Natural killer cell treated with Interleukin-12 subunit alpha and Interleukin-12 subunit beta and Interleukin-15 and Interleukin-18, amount 100 ng/mL, for 72 hours (primary cell): ENCODE data around the gene SCARB1. TPM values are rescaled to one million over a fixed set of nuclear protein-coding genes. Genes with fewer than 3 reads are reported as not detected.

ENCODE experiments used
- ATAC-seq, 2 donors: fragments of 150-1000 bp; cut with Tn5 transposase in 1 of 2; sonication (Bioruptor Pico), chemical (Tn5 transposase) in 1 of 2; 2 replicates each; pipeline ENCODE4 v1.10.0; 2021
- DNase-seq: peaks from one replicate; pipeline ENCODE4 v3.0.0; 2022; ENCODE audit warnings: low spot score
- H3K27ac Mint-ChIP-seq, 2 donors: 1 replicate in 1 of 2; 2 replicates in 1 of 2; pipeline ENCODE4 v1.8.0; 2022; ENCODE audit warnings: mixed read lengths in 2 of 2, mild to moderate bottlenecking in 1 of 2, moderate library complexity in 1 of 2
- H3K27me3 Mint-ChIP-seq, 2 donors: 1 replicate in 1 of 2; 2 replicates in 1 of 2; pipeline ENCODE4 v1.8.0; 2022; ENCODE audit warnings: mixed read lengths in 2 of 2
- H3K36me3 Mint-ChIP-seq: one replicate; pipeline ENCODE4 v1.8.0; 2022; ENCODE audit warnings: mixed read lengths
- H3K4me1 Mint-ChIP-seq, 2 donors: 1 replicate in 1 of 2; 2 replicates in 1 of 2; pipeline ENCODE4 v1.8.0; 2022; ENCODE audit warnings: low read depth in 2 of 2, mixed read lengths in 2 of 2, mild to moderate bottlenecking in 1 of 2
- H3K4me3 Mint-ChIP-seq: one replicate; pipeline ENCODE4 v1.8.0; 2022; ENCODE audit warnings: mixed read lengths
- H3K9me3 Mint-ChIP-seq: 2 replicates; pipeline ENCODE4 v1.8.0; 2022; ENCODE audit warnings: mixed read lengths
- total RNA-seq, 2 donors: library from RNA; stranded (reverse); gene quantifications; one replicate each; pipeline ENCODE4 v1.2.3, GENCODE V29; 2022

SCARB1 gene
- total RNA-seq, 2 donors from 2014 or later, result 10.0 to 45.6 TPM

DNA sequence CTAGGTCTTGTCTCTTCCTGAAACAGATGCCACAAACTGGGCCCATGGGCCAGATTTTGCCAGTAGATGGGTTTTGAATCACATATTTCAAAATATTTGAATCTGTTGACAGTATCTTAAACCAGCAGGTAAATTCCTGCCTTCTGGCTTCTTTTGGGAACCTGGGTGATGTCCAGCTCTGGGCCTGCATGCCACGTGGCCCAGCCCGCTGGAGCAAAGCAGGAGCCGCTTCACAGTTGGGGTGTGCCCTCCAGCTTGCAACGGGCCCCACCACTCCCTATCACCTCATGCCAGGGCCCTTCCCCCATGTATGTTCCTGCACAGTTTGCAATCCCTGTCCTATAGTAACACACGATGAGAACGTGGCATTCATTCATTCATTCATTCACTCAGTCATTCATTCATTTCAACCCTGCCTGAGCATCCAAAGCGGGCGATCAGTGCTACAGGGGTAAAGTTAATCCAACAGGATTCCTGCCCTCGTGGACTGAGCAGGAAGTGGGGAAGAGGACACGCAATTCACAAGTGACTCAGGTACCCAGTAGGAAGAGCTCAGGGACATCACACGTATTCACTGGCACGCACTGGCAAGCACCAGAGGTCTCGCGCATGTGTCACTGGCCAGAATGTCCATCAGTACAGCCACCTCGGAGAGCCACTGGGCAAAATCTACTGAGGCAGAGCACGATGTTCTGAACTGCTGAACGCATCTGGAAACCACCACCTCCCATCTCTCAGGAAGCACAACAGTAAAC is 27.8 kb downstream of the SCARB1 start:
- Mint-ChIP-seq H3K4me1 (no peaks in the 10 kb centered on the region), H3K4me3 (no peak overlapping the region), H3K27ac (no peak overlapping the region), H3K27me3 (peaks cover 0 to 2% of the 10 kb centered on the region in 2 donors), H3K36me3 (no peaks in the 10 kb centered on the region), H3K9me3 (no peaks in the 10 kb centered on the region)
- DNase-seq (no peak), ATAC-seq (peak in 1 of 2 donors; percentile 32)

DNA sequence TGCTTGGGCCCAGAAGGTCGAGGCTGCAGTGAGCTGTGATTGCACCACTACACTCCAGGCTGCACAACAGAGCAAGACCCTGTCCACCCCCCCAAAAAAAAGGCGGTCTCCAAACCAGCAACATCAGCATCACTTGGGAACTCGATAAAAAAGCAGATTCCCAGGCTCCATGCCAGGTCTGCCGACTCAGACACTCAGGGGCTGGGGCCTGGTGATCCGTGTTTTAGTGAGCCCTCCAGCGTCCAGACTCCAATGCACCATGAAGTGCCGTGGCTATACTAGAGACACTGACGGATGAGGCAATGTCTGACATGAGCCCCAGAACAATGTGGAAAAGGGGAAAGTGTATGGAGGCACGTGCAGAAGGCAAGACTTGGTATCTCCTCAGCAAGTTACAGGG is 28.8 kb downstream of the SCARB1 start:
- Mint-ChIP-seq H3K4me1 (peaks cover 0 to under 1% of the 10 kb centered on the region in 2 donors), H3K27me3 (peaks cover 0 to 2% of the 10 kb centered on the region in 2 donors), H3K36me3 (no peaks in the 10 kb centered on the region), H3K9me3 (no peaks in the 10 kb centered on the region), H3K27ac (no peak overlapping the region), H3K4me3 (no peak overlapping the region)
- ATAC-seq (no peak), DNase-seq (no peak)

DNA sequence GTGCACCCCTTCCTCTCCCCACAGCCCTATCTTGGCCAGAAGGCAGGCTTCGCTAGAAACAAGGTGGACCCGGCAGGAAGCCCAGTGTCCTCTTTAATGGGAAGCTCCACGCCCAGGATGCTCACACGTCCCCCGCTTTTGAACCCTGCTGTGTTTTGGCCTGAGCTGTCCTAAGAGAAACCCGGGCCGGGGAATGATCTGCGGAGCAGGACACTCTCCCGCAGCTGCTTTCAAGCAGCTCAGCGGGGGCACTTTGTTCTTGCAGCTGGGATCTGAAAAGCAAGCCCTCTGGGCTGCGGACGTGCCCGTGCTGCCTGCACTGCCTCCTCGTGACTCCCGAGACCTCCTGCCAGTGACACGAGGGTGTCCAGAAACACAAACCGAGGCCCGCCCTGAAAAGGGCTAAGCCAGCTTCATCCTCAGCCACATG is 30.0 kb downstream of the SCARB1 start:
- H3K27me3 Mint-ChIP-seq, result peaks cover 0 to 2% of the 10 kb centered on the region in 2 donors
- no peaks in the 10 kb centered on the region for H3K36me3 Mint-ChIP-seq
- DNase-seq (no peak), ATAC-seq (no peak)
- H3K27ac Mint-ChIP-seq, result no peak overlapping the region
- no peak overlapping the region for H3K4me3 Mint-ChIP-seq
- H3K9me3 Mint-ChIP-seq, result no peaks in the 10 kb centered on the region
- peaks cover 0 to 11% of the 10 kb centered on the region in 2 donors for H3K4me1 Mint-ChIP-seq

DNA sequence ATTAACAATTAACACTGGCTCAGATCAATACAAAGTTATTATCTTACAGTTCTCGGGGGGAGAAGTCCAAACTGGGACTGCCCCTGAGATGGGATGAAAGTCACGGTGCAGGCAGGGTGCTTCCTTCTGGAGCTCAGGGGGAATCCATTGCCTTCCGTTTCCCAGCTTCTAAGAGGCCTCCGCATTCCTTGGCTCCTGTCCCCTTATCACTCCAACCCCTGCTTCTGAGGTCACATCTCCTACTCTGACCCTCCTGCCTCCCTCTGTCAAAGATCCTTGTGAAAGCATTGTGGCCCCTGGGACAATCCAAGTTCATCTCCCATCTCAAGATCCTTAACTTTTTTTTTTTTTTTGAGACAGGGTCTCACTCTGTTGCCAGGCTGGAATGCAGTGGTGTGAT is 30.8 kb downstream of the SCARB1 start:
- DNase-seq, result no peak
- no peak overlapping the region for H3K27ac Mint-ChIP-seq
- peaks cover 0 to 18% of the 10 kb centered on the region in 2 donors for H3K4me1 Mint-ChIP-seq
- H3K4me3 Mint-ChIP-seq, result no peak overlapping the region
- no peaks in the 10 kb centered on the region for H3K9me3 Mint-ChIP-seq
- peaks cover 0 to 2% of the 10 kb centered on the region in 2 donors for H3K27me3 Mint-ChIP-seq
- no peaks in the 10 kb centered on the region for H3K36me3 Mint-ChIP-seq
- no peak for ATAC-seq

- Mint-ChIP-seq H3K4me1 (peaks cover 0 to 24% of the 10 kb centered on the region in 2 donors), H3K36me3 (no peaks in the 10 kb centered on the region), H3K4me3 (no peak overlapping the region), H3K27me3 (peaks cover 0 to 2% of the 10 kb centered on the region in 2 donors), H3K27ac (no peak overlapping the region), H3K9me3 (no peaks in the 10 kb centered on the region)
- ATAC-seq, result no peak
- no peak for DNase-seq
Measured at GRCh38 chr12:124831590-124831989, 32.1 kb downstream of the SCARB1 start.

DNA sequence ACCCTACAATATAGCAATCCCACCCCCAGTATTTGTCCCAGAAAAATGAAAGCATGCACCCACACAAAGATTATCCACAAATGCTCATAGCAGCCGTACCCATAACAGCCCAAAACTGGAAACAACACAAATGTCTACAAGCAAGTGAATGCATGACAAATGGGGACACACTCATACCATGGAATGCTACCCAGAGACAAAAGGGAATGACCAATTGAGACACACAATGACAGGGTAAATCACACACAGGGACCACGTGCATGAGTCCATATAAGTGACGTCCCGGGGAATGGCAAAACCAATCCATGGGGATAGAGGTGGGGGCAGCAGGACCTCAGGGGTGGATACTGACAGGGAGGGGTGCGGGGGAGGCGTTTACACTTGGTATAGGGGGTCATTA is 33.4 kb downstream of the SCARB1 start:
- DNase-seq (no peak), ATAC-seq (no peak)
- no peak overlapping the region for H3K27ac Mint-ChIP-seq
- H3K27me3 Mint-ChIP-seq, result peaks cover 0 to 2% of the 10 kb centered on the region in 2 donors
- no peaks in the 10 kb centered on the region for H3K9me3 Mint-ChIP-seq
- H3K36me3 Mint-ChIP-seq, result no peaks in the 10 kb centered on the region
- H3K4me3 Mint-ChIP-seq, result no peak overlapping the region
- peaks cover 0 to 24% of the 10 kb centered on the region in 2 donors for H3K4me1 Mint-ChIP-seq

DNA sequence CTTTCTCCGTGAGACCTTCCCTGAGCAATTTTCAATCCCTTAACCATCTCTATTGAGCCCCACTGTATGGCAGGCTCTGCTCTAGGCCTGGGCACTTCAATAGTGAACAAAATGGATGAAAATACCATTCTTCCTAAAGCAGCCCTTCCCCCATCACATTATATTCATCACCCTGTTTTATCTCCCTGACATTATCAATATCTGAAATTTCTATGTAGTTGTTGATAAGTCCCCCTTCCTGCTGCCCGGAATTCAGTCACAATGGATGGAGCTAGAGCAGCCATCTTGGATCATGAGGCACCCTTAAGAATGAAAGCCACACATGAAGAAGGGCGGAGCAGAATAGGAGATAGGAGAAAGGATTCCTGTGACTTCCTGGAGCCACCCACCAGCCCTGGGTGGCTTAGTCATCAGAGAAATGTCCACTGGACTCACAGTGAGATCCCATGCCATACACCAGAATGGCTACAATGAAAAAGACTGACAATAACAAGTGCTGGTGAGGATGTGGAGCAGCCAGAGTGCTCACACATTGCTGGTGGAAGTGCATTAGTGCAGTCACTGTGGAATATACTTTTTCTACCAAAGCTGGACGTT is 33.9 kb downstream of the SCARB1 start:
- Mint-ChIP-seq H3K9me3 (no peaks in the 10 kb centered on the region), H3K27ac (no peak overlapping the region), H3K36me3 (no peaks in the 10 kb centered on the region), H3K27me3 (peaks cover 0 to 2% of the 10 kb centered on the region in 2 donors), H3K4me3 (no peak overlapping the region), H3K4me1 (peaks cover 0 to 24% of the 10 kb centered on the region in 2 donors)
- DNase-seq, result no peak
- ATAC-seq, result no peak

GRCh38 chr12:124829008-124829707 is 34.5 kb downstream of the SCARB1 start:
- H3K27ac Mint-ChIP-seq, result no peak overlapping the region
- H3K36me3 Mint-ChIP-seq, result no peaks in the 10 kb centered on the region
- DNase-seq (no peak), ATAC-seq (no peak)
- peaks cover 0 to 24% of the 10 kb centered on the region in 2 donors for H3K4me1 Mint-ChIP-seq
- H3K9me3 Mint-ChIP-seq, result no peaks in the 10 kb centered on the region
- H3K4me3 Mint-ChIP-seq, result no peak overlapping the region
- H3K27me3 Mint-ChIP-seq, result no peaks in the 10 kb centered on the region

DNA sequence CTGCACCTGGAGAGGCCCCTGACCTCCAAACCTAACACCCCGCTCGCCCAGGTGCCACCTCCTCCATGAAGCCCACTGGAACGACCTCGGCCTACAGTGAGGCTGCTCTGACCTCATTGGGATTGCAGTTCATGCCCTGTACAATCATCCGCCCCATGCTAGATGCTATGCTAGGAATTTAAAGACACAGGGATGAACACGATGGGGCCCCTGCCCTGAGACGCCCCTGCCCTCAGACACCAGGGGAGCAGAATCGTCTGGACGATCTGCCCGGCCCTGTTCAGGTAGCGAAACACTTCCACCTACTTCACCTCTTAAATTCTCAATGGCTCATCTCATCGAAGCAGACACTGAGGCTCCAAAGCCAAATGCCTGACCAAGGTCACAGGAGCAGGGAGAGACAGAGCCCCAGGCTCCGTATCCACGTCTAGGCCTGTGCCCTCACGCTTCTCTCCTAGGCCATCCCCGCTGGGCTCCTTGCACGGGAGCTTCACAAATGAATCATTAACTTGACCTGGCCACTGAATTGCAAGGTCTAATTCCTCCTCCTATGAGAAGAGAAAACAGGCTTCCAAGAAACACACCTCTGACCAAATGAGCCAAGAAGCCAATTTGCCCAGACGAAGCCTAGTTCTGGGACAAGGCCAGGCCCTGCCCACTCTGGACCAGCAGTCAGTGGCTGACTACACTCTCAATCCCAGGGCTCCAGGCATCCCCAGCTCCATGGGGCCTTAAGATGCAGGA is 35.2 kb downstream of the SCARB1 start:
- Mint-ChIP-seq H3K9me3 (no peaks in the 10 kb centered on the region), H3K36me3 (no peaks in the 10 kb centered on the region), H3K27ac (no peak overlapping the region), H3K27me3 (no peaks in the 10 kb centered on the region), H3K4me3 (no peak overlapping the region), H3K4me1 (peaks cover 0 to 24% of the 10 kb centered on the region in 2 donors)
- no peak for DNase-seq
- peak in 1 of 2 donors; percentile 21 for ATAC-seq

DNA sequence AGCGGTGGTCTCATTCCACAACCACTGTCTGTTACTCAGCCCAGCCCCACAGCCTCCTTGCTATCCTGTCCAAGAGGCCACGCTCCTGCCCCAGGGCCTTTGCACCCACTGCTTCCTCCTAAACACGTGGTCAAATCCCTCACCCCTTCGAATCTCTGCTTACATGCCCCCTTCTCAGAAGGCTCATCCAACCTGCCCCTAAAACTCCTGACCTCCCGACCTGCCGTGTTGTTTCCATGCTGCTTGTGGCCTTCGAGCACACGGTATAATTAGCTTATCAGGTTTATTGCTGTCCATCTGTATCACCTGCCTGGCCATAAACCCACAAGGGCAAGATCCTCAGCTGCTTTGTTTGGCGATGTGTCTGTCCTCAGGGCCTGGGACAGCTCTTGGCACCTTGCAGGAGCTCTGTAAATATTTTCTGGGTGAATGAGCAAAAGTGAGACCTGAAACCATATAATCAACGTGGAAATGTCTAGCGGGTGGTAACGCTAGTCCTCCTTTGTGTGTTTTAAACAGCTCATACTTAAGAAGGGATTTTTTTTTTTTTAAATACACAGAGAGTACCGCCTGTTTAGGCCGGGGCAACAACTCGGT is 36.0 kb downstream of the SCARB1 start:
- ATAC-seq (peak in 1 of 2 donors; percentile 61), DNase-seq (no peak)
- H3K36me3 Mint-ChIP-seq, result no peaks in the 10 kb centered on the region
- no peak overlapping the region for H3K27ac Mint-ChIP-seq
- H3K9me3 Mint-ChIP-seq, result no peaks in the 10 kb centered on the region
- peaks cover 0 to 24% of the 10 kb centered on the region in 2 donors for H3K4me1 Mint-ChIP-seq
- no peak overlapping the region for H3K4me3 Mint-ChIP-seq
- no peaks in the 10 kb centered on the region for H3K27me3 Mint-ChIP-seq

DNA sequence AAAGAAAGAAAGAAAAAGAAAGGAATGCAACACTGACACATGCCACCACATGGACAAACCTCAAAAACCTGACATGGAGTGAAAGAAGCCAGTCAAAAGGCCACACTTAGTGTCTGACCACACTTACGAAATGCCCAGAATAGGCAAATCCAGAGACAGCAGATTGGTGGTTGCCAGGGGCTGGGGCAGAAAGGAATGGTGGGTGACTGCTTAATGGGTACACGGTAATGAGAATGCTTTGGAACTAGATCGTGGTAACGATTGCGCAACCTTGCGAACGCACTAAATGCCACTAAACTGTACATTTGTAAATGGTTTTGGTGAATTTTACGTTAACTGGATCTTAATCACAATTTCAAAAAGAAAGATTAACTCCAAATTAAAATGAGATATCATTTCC is 39.5 kb downstream of the SCARB1 start:
- Mint-ChIP-seq H3K27me3 (peaks cover 0 to 2% of the 10 kb centered on the region in 2 donors), H3K36me3 (no peaks in the 10 kb centered on the region), H3K27ac (no peak overlapping the region), H3K4me1 (peaks cover 0 to 17% of the 10 kb centered on the region in 2 donors), H3K9me3 (no peaks in the 10 kb centered on the region), H3K4me3 (no peak overlapping the region)
- DNase-seq, result no peak
- peak in 1 of 2 donors; percentile 45 for ATAC-seq

DNA sequence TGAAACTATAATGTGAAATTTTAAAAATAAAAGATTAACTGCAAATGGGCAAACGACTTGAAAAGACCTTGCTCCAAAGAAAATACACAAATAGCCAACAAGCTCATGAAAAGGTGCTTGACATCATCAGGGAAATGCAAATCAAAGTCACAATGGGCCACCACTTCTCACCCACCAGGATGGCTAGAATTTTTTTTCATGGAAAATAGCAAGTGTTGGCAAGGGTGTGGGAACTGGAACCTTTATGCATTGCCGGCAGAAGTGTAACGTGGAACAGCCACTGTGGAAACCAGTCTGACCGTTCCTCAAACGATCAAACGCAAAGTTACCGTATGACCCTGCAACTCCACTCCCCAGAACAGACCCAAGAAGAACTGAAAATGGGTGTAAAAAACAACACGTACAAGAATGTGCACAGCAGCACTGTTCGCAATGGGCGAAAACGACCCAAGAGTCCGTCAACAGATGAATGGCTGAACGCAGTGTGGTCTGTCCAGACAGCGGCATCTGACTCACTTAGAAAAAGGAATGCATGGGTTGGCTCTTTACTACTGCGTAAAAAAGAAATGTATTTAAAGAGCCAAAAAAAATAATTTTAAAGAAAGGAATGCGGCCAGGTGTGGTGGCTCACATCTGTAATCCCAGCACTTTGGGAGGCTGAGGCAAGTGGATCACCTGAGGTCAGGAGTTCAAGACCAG is 40.2 kb downstream of the SCARB1 start:
- Mint-ChIP-seq H3K27ac (no peak overlapping the region), H3K4me3 (no peak overlapping the region), H3K9me3 (no peaks in the 10 kb centered on the region), H3K36me3 (no peaks in the 10 kb centered on the region), H3K27me3 (peaks cover 0 to 2% of the 10 kb centered on the region in 2 donors), H3K4me1 (peaks cover 0 to 10% of the 10 kb centered on the region in 2 donors)
- DNase-seq (no peak), ATAC-seq (no peak)

DNA sequence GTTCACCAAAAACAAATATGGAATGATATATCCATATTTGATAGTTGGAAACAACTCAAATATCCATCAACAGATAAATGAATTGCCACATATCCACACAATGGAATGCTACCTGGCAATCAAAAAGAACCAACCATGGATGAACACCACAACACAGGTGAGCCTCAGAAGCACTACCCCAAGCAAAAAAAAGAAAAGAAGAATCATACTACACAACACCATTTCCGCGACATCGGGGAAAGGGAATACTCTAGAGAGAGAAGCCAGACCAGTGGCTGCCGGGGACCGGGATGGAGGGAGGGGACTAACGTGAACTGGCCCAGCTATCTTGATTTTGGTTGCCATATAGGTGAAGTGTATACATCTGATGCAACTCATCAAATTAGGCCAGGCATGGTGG is 41.4 kb downstream of the SCARB1 start:
- Mint-ChIP-seq H3K4me3 (no peak overlapping the region), H3K9me3 (no peaks in the 10 kb centered on the region), H3K4me1 (no peaks in the 10 kb centered on the region), H3K27ac (no peak overlapping the region), H3K36me3 (no peaks in the 10 kb centered on the region), H3K27me3 (peaks cover 0 to 2% of the 10 kb centered on the region in 2 donors)
- no peak for ATAC-seq
- DNase-seq, result no peak
